ENCODE results near the gene CLSTN2.

The CLSTN2 gene

DNA sequence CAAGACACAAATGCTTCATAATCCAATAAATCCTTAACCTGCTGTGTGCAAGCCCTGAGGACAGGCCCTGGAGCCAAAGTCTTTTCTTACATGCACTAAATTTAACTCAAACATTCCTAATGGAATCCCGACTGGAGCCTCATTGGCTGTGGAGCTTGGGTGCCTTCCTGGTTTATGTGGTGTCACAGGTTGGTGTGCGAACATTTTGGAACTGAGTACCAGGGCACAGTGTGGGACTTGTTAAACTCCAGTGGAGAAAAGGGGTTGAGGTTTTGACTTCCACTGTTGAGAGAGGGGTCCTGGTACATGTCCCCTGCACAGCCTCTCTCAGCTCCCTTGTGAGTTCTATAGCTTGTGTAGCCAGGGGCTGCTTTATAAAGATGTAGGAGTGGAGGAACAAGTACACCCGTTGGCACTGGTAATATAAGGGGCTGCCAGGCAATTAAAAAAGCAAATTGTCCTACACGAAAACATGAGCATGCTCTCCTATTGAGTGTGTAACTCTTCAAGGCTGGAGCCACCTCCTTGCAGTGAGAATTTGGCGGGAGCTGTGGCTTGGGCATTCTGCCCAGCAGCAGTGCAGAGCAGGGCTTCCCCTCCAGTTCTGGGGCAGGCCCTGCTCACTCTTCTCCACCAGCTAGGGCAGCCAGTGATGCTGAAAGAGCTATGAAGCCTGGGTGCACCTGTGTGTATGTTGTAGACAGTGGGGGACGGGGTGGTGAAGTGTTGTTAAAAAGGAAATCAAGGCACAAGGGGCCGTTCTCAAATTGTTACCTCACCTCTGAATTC lies 218.1 kb downstream of the CLSTN2 start:
- no peak for DNase-seq (ENCODE audit: low spot score)

DNA sequence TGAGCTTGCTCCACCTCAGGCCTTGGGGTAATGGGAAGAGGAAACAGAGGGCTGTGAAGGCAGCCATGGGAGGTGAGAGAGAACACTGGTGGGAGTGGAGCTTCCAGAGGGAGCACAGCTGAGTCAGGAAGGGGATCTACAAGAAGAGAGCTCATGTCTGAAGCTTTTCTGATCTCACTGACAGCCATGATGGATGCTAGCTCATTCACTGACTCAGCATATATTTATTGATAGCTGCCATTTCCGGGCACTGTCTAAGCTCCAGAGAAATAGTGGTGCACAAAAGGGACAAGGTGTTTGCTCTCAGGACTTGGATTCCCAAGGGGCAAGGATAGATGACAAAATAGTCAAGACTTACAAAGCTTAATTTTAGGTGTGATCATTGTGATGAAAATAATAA lies 218.8 kb downstream of the CLSTN2 start:
- DNase-seq (ENCODE audit: low spot score): no peak

GRCh38 chr3:140157161-140157560 lies 222.2 kb downstream of the CLSTN2 start:
- DNase-seq (ENCODE audit: low spot score): no peak

DNA sequence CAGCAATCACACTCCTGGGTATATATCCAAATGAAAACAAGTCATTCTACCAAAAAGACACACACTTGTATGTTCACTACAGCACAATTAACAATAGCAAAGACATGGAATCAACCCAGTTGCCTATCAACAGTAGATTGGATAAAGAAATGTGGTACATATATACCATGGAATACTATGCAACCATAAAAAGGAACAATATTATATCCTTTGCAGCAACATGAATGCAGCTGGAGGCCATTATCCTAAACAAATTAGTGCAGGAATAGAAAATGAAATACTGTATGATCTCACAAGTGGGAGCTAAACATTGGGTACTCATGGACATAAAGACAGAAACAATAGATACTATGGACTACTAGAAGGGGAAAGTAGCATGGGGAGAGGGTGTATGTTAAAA lies 224.7 kb downstream of the CLSTN2 start:
- no peak for DNase-seq (ENCODE audit: low spot score)

- DNase-seq (ENCODE audit: low spot score): no peak
Measured at GRCh38 chr3:140160553-140160952, 225.6 kb downstream of the CLSTN2 start.

DNA sequence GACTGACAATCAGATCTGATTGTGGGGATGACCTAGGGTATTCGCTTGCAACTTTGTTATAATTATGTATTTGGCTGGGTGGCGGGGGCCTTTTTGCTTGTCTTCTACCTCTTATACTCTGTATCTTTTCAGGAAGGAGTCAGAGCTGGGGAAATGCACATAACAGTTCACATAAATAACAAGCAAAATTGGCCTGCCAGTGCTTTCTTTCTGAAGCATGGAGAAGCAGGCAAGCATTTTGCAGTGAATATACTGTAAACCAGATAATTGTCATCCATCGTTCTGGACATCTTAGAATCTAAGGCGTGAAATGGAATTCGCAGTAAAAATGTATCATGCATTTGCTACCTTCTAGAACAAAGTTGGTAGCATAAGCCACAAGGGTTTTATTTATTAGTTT lies 227.6 kb downstream of the CLSTN2 start:
- DNase-seq (ENCODE audit: low spot score): no peak

- DNase-seq (ENCODE audit: low spot score): no peak
Measured at GRCh38 chr3:140163159-140163763, 228.3 kb downstream of the CLSTN2 start.

DNA sequence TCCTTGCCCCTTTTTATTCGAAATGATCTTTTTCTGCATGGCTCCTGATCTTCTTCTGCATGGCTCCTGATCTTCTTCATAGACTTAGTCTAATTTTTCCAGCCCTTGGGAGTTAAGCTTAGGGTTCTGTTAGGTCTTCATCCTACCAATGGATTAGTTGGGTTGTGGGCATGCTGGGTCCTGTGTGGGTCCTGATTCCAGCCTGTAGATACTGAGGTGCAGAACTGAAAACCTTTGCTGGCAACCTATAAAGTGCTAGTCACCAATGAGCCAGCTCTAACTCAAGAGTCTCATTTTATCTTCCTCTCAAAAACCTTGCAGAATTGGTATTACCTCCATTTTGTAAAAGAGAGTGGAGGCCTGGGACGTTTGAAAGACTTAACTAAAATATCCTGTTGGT lies 229.2 kb downstream of the CLSTN2 start:
- DNase-seq (ENCODE audit: low spot score): no peak

- DNase-seq (ENCODE audit: low spot score): no peak
Measured at GRCh38 chr3:140164922-140165590, 230.1 kb downstream of the CLSTN2 start.

DNA sequence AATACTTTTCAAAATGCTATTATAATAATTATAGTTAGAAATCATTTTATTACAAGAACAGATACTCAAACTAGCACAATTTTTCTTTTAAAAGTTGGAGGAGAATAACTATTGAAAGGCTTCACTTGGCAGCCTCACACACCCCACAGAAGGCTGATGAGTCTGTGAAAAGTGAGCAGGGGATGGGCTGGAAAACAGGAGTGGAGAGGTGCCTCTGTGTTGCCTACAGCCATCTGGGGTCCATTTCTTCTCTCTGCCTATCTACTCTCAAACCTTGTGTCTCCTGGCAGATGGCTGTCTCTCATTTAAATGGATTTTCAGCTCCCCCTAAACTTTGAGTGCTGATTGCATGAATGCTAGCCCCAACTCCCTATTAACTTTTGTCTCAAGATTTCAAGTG lies 230.8 kb downstream of the CLSTN2 start:
- DNase-seq (ENCODE audit: low spot score): no peak

GRCh38 chr3:140166861-140167599 lies 232.0 kb downstream of the CLSTN2 start:
- no peak for DNase-seq (ENCODE audit: low spot score)

DNA sequence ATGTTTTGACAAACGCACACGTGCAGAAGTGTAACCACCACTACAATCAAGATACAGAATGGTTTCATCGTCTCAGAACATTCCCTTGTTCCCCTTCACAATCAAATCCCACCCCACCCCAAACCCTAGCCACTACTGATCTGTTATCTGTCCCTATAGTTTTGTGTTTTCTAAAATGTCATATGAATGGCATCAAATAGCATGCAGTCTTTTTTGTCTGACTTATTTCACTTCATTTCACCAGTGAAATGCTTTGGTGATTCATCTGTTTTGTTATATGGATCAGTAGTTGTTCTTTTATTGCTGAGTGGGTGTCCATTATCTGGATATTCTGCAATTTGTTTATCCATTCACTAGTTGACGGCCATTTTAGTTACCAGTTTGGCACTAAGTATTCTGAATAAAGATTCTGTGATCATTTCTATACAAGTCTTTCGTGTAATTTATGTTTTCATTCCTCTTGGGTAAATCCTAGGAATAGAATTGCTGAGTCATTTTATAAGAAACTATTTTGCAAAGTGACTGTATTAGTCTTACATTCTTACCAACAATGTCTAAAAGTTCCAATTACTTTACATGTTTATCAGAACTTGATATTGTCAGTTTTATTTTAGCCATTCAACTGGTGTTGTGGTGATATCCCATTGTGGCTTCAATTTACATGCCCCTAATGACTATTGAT lies 232.8 kb downstream of the CLSTN2 start:
- DNase-seq (ENCODE audit: low spot score): no peak

DNA sequence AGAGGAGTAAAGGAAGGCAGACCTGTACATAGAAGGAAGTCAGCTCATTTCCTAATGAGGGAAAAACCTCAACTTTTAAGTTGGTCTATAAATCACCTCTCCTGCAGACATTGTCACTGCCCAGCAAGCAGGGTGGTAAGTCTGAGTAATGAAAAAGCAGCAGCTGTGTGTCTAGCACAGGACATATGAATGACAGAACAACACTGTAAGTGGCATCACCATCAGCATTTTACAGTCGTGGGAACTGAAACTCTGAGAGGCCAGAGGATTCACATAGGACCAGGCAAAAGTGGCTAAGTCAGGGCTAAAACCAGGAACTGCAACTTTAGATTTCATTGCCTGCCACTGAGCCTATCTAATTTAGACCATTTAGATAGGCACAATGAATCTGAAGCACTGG lies 235.6 kb downstream of the CLSTN2 start:
- DNase-seq (ENCODE audit: low spot score): no peak

DNA sequence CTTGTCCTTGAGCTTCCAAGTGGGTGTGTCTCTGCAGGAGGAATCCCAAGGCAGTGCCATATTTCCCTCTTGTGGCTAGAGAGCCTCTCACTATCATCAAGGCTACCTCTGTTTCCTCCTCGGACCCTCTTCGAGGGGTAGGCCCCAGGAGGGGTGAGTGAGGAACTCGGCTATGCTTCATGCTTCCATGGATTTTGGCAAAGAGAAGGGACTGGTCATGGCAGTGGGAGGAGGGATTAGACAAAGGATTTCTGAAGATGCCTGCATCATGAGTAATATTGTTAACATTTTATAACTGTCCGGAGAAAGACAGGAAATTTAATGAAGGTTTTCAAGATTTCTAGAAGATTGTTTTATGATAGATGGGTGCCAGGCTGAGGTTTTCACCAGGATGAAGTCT lies 241.5 kb downstream of the CLSTN2 start:
- DNase-seq (ENCODE audit: low spot score): no peak

DNA sequence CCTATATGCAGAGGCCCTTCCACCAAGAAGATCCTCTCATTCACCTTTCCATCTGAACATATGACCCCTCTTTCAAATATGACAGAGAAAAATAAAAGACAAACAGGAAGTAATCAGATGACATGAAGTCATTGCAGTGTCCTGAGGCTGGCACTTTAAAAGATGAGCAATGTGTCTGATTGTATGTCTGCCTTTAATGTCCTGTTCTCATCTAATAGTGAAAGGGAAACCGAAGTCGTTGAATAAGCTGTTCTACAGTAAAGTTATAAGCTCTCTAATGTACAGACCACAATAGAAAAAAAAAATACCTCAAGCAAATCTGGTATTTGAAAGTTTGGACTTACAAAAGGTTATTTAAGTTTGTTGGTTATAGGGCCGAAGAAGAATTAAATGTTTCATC lies 243.0 kb downstream of the CLSTN2 start:
- DNase-seq (ENCODE audit: low spot score): no peak

- DNase-seq (ENCODE audit: low spot score): no peak
Measured at GRCh38 chr3:140178482-140178881, 243.5 kb downstream of the CLSTN2 start.

GRCh38 chr3:140180603-140181002 lies 245.6 kb downstream of the CLSTN2 start:
- DNase-seq (ENCODE audit: low spot score): no peak

DNA sequence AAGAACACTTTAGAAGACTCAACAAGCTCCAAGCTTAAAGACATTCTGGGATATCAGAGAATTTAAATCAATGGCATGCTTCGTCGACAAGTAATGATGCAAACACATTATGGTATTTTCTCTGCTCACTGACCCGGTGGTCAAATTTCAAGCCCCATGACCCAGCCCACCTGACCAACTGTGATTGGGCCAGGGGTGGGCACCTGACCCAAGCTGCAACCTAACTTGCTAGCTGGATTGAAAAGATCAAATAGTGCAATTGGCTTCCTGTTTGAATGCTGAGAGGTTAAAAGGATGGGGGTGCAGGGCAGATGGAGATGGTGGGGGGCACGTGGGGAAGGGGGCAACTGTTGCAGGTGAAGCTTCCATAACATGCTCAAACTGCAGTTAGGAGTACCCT lies 250.4 kb downstream of the CLSTN2 start:
- no peak for DNase-seq (ENCODE audit: low spot score)

DNA sequence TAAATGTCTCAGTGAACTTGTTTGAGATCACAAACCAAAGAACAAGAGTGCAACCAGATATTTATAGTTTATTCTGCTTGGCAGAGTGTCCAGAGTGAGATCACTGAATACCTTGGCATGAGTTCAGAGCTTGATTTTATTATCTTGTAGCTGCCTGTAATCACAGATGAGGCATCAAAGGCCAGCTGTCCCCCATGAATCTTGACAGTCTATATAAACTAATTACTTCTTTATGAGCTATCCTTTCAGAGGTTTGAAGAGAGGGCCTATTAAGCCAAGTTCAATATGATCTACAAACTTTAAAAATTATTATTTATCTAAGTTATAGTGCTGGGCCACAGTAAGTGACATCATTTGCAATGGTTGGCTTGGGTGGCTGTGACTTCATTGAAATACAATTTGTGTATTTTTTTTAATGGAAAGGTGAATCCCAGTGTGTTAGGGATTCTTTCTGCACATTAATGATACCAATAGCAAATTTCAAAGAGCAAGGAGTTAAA lies 251.5 kb downstream of the CLSTN2 start:
- no peak for DNase-seq (ENCODE audit: low spot score)

DNA sequence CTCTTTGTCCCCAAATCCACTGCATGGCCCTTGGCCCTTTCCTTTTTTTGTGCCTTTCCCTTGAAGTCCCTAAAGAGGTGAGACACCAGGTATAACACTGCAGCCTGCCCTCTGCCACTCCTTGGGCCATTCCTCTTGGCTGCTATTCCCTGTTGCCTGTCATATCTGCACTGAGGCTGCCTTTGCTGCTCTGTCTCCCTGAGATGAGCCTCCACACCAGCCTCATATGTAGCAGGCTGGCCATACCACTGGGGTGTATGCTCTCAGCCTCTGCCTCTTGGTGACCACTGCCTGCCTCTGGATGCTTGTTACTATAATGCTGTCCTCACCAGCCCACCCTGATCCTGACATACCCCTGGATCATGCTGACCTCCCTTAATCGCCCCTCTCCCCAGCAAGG lies 252.0 kb downstream of the CLSTN2 start:
- no peak for DNase-seq (ENCODE audit: low spot score)

GRCh38 chr3:140187656-140188221 lies 252.8 kb downstream of the CLSTN2 start:
- no peak for DNase-seq (ENCODE audit: low spot score)

GRCh38 chr3:140188285-140188684 lies 253.3 kb downstream of the CLSTN2 start:
- no peak for DNase-seq (ENCODE audit: low spot score)

Measured in D341Med (cell line).